GM18498 (cell line): ENCODE results near the gene HSD11B1.

Experiments
- ATAC-seq: cut with Tn5 transposase; IDR thresholded peaks from one replicate; pipeline ENCODE4 v1.9.1; 2021; ENCODE audit warnings: mild to moderate bottlenecking, moderate library complexity; ENCODE audit not compliant: unreplicated experiment

Gene HSD11B1

DNA sequence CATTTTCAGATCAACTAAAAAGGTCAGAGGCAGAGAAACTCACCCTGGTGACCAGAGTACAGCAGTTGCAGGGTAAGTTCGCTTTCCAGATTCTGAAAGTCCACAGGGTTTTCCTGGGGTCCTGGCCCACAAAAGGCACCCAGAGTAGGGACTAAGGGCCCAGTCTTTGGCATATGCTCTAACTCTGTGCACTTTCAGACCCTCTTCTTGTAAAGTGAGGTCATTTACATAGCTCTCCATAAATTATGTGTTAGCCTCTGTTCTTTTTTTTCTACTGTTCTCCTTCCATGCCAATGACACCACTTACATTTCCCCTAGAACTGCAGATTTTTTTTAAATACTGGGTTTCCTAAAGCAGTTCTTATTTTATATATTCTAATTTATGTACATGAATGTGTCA is 73.5 kb downstream of the HSD11B1 start:
- no peak for ATAC-seq

DNA sequence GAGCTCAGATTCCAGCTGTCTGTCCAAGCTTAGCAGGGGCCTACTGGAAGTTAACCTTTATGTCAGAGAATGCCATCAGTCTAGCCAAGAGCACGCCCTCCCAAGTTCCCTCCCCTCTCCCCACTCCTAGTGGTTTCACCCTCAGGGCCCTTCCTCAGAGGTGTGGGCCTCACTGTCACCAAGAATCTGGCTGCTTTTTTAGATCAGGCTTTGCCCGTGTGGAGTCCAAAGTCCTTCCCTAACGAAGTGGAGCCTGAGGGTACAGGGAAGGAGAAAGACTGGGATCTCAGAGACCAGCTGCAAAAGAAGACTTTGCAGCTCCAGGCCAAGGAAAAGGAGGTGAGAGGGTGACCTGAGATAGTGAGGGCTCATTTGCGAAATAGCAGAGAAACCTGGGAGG is 75.6 kb downstream of the HSD11B1 start:
- ATAC-seq = no peak

DNA sequence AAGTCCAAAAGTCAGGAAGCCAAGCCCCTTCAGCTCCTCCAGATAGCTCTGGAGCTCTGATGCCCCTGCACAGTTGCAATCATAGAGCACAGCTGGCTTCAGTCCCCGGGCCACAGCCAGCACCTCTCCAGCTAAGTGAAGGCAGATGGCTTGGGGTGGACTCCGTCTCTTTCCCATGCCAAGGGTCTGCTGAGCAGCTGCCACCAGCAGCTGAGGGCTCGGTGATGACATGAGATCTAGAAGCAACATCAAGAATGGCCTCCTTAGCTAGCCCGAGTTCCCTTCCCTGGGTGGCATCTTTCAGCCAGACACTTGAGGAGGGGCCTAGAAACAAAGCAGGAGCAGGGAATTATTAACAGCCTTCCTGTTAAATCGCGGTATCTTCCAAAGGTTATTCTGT is 78.7 kb downstream of the HSD11B1 start:
- ATAC-seq = no peak
